Tibial nerve (tissue), 4 donors: Measurements from ENCODE around the gene ADGRF5. TPM values are rescaled to one million over a fixed set of nuclear protein-coding genes. Genes with fewer than 3 reads are reported as not detected.
"Not testable (repeated sequence)": the region's sequence is repeated elsewhere in the genome, so short reads cannot be mapped to it uniquely, and the experiment has no call there.

Experiments
- DNase-seq, 2 donors: peaks; one replicate each; pipeline ENCODE4 v3.0.0-alpha.2; 2019; ENCODE audit warnings: low spot score in 2 of 2
- H3K27ac ChIP-seq, 4 donors: fragments of 200-600 bp; sonication (generic) in 3 of 4; one replicate each; pipeline ENCODE4 v1.5.1; 2017 to 2019; ENCODE audit warnings: mild to moderate bottlenecking in 1 of 4
- H3K27me3 ChIP-seq, 2 donors: fragments of 200-600 bp; sonication (generic) in 1 of 2; one replicate each; pipeline versions ENCODE4 v1.5.1 to v1.6.0; 2017 to 2019
- H3K36me3 ChIP-seq, 3 donors: fragments of 200-600 bp; sonication (generic); one replicate each; pipeline ENCODE4 v1.5.1; 2018 to 2019
- H3K4me1 ChIP-seq, 4 donors: fragments of 200-600 bp; sonication (generic) in 3 of 4; one replicate each; pipeline ENCODE4 v1.5.1; 2017 to 2019
- H3K4me3 ChIP-seq, 4 donors: fragments of 200-600 bp; sonication (generic) in 3 of 4; one replicate each; pipeline ENCODE4 v1.5.1; 2017 to 2019; ENCODE audit warnings: mild to moderate bottlenecking in 1 of 4, moderate library complexity in 1 of 4
- H3K9me3 ChIP-seq, 4 donors: fragments of 200-600 bp; sonication (generic) in 3 of 4; one replicate each; pipeline ENCODE4 v1.5.1; 2017 to 2019
- CTCF ChIP-seq, 5 experiments: fragments of 200-600 bp in 3 of 5; fragments of 450-650 bp in 2 of 5; sonication (generic) in 3 of 5; IDR thresholded peaks; one replicate each; pipeline ENCODE4 v1.5.1; 2016 to 2019; ENCODE audit warnings: antibody characterized with exemption in 5 of 5, mild to moderate bottlenecking in 3 of 5, moderate library complexity in 2 of 5
- EP300 ChIP-seq, 2 donors: sonication (generic); formaldehyde crosslinking; IDR thresholded peaks; one replicate each; pipeline ENCODE4 v1.6.1; 2017; ENCODE audit warnings: antibody characterized with exemption in 2 of 2, mild to moderate bottlenecking in 1 of 2
- POLR2A ChIP-seq, 2 donors: fragments of 450-650 bp; IDR thresholded peaks; one replicate each; pipeline ENCODE4 v1.6.1; 2017; ENCODE audit warnings: antibody characterized with exemption in 2 of 2, mild to moderate bottlenecking in 2 of 2, moderate library complexity in 2 of 2
- WGBS, 2 donors: methylation state at CpG; one replicate each; pipeline ENCODE4 v1.1.5; 2018; 5-methylcytosine and 5-hydroxymethylcytosine counted together
- total RNA-seq, 4 donors: library from RNA; depleted of rRNA; stranded (reverse); fragments of >200 nt; gene quantifications; one replicate each; pipeline ENCODE4 v1.1.0, GENCODE V29; 2016

Gene ADGRF5
- total RNA-seq, 4 donors from 2014 or later, result 17.4 to 32.4 (median 19.4) TPM

- Histone ChIP-seq H3K36me3 (no peaks in the 10 kb centered on the region), H3K9me3 (peaks cover 0 to 21% (median 1%) of the 10 kb centered on the region in 4 donors), H3K4me1 (no peaks in the 10 kb centered on the region), H3K27ac (no peak overlapping the region), H3K4me3 (no peak overlapping the region), H3K27me3 (no peaks in the 10 kb centered on the region)
- 94 to 96% methylated on average over 2 of the region's 2 CpGs for WGBS, 2 donors
- TF ChIP-seq CTCF (IDR thresholded peaks at IDR 0.05) (no peak), POLR2A (IDR thresholded peaks at IDR 0.05) (no peak), EP300 (IDR thresholded peaks at IDR 0.05) (no peak)
- DNase-seq, result no peak
Observed at GRCh38 chr6:46838033-46838432, 83.7 kb downstream of the ADGRF5 start.

GRCh38 chr6:46834991-46835390 is 86.7 kb downstream of the ADGRF5 start:
- H3K4me3 ChIP-seq, H3K36me3 ChIP-seq, DNase-seq, H3K4me1 ChIP-seq, H3K27me3 ChIP-seq, H3K9me3 ChIP-seq, H3K27ac ChIP-seq: not testable (repeated sequence)
- WGBS, 2 donors, result 83 to 92% methylated on average over 2 of the region's 2 CpGs

GRCh38 chr6:46834257-46834916 is 87.4 kb downstream of the ADGRF5 start:
- not testable (repeated sequence) for H3K27me3 ChIP-seq, H3K27ac ChIP-seq, H3K4me3 ChIP-seq, H3K4me1 ChIP-seq, DNase-seq, H3K36me3 ChIP-seq, H3K9me3 ChIP-seq
- WGBS, 2 donors, result 57 to 60% methylated on average over 7 of the region's 7 CpGs

- WGBS, 2 donors, result 90 to 94% methylated on average over 3 of the region's 3 CpGs
- no peak for DNase-seq
Observed at GRCh38 chr6:46832816-46833215, 88.9 kb downstream of the ADGRF5 start.

GRCh38 chr6:46828939-46829338 is 92.8 kb downstream of the ADGRF5 start:
- TF ChIP-seq POLR2A (IDR thresholded peaks at IDR 0.05) (no peak), EP300 (IDR thresholded peaks at IDR 0.05) (no peak), CTCF (IDR thresholded peaks at IDR 0.05) (no peak)
- Histone ChIP-seq H3K27me3 (no peaks in the 10 kb centered on the region), H3K4me1 (no peaks in the 10 kb centered on the region), H3K36me3 (no peaks in the 10 kb centered on the region), H3K9me3 (no peaks in the 10 kb centered on the region), H3K4me3 (no peak overlapping the region), H3K27ac (no peak overlapping the region)
- 48 to 57% methylated on average over 2 of the region's 2 CpGs for WGBS, 2 donors
- no peak for DNase-seq

More at GRCh38 chr6:46832816-46833215, 88.9 kb downstream of the ADGRF5 start:
- no peak overlapping the region for H3K4me3 ChIP-seq
- H3K27ac ChIP-seq, result no peak overlapping the region
- no peaks in the 10 kb centered on the region for H3K4me1 ChIP-seq
- no peaks in the 10 kb centered on the region for H3K9me3 ChIP-seq
- H3K36me3 ChIP-seq, result no peaks in the 10 kb centered on the region
- TF ChIP-seq CTCF (IDR thresholded peaks at IDR 0.05) (no peak), POLR2A (IDR thresholded peaks at IDR 0.05) (no peak), EP300 (IDR thresholded peaks at IDR 0.05) (no peak)
- no peaks in the 10 kb centered on the region for H3K27me3 ChIP-seq

GRCh38 chr6:46821458-46821881 is 100.3 kb downstream of the ADGRF5 start:
- TF ChIP-seq EP300 (IDR thresholded peaks at IDR 0.05) (no peak), POLR2A (IDR thresholded peaks at IDR 0.05) (no peak), CTCF (IDR thresholded peaks at IDR 0.05) (no peak)
- 86% methylated on average over 4 of the region's 4 CpGs for WGBS, 2 donors
- Histone ChIP-seq H3K27me3 (no peaks in the 10 kb centered on the region), H3K4me3 (no peak overlapping the region), H3K4me1 (no peaks in the 10 kb centered on the region), H3K9me3 (no peaks in the 10 kb centered on the region), H3K27ac (no peak overlapping the region), H3K36me3 (no peaks in the 10 kb centered on the region)
- DNase-seq, result no peak
